SJSA1 (cell line): ENCODE data around the gene FAAP100. TPM values are rescaled to one million over a fixed set of nuclear protein-coding genes. Genes with fewer than 3 reads are reported as not detected.

Experiments used
- DNase-seq, 2 experiments: peaks; one replicate each; pipeline ENCODE4 v3.0.0-alpha.2; 2015 to 2020; ENCODE audit warnings: low spot score in 2 of 2, low read depth in 1 of 2
- H3K27ac ChIP-seq: fragments of 250-450 bp; sonication (Bioruptor Pico); 2 replicates; pipeline ENCODE4 v1.5.1; 2020; ENCODE audit warnings: mild to moderate bottlenecking, moderate library complexity
- H3K27me3 ChIP-seq: fragments of 250-450 bp; sonication (Bioruptor Pico); replicated peaks from 2 replicates; pipeline ENCODE4 v1.5.1; 2020; ENCODE audit warnings: mild to moderate bottlenecking, moderate library complexity
- H3K36me3 ChIP-seq: fragments of 250-450 bp; sonication (Bioruptor Pico); 2 replicates; pipeline ENCODE4 v1.5.1; 2020; ENCODE audit warnings: mild to moderate bottlenecking
- H3K4me1 ChIP-seq: fragments of 250-450 bp; sonication (Bioruptor Pico); replicated peaks from 2 replicates; pipeline ENCODE4 v1.6.1; 2021; ENCODE audit warnings: mild to moderate bottlenecking
- H3K4me3 ChIP-seq: fragments of 250-450 bp; sonication (Bioruptor Pico); 2 replicates; pipeline ENCODE4 v1.5.1; 2020; ENCODE audit warnings: mild to moderate bottlenecking
- H3K9me3 ChIP-seq: fragments of 250-450 bp; sonication (Bioruptor Pico); replicated peaks from 2 replicates; pipeline ENCODE4 v1.5.1; 2020; ENCODE audit warnings: mild to moderate bottlenecking
- total RNA-seq: library from RNA; depleted of rRNA; stranded (reverse); fragments of >200 nt; shearing (Covaris generic); gene quantifications from 2 replicates; pipeline ENCODE4 v1.2.3, GENCODE V29; 2014

Gene FAAP100
- total RNA-seq, 1 experiment from 2014 or later = 28.1 TPM

- no peak overlapping the region for H3K4me3 ChIP-seq
- DNase-seq = no peak
- H3K36me3 ChIP-seq = no peaks in the 10 kb centered on the region; the same call in 1 of the 2 replicates
- peaks cover 12% of the 10 kb centered on the region for H3K9me3 ChIP-seq
- H3K27me3 ChIP-seq = peaks cover 35% of the 10 kb centered on the region
- H3K4me1 ChIP-seq = no peaks in the 10 kb centered on the region
- no peak overlapping the region for H3K27ac ChIP-seq
These were observed 25.2 kb downstream of the FAAP100 start for GRCh38 chr17:81526662-81527571.

GRCh38 chr17:81524865-81525159 is 27.3 kb downstream of the FAAP100 start:
- Histone ChIP-seq H3K27ac (no peak overlapping the region), H3K27me3 (peaks cover 35% of the 10 kb centered on the region), H3K9me3 (peaks cover 8% of the 10 kb centered on the region; the same call in 1 of the 2 replicates), H3K4me3 (no peak overlapping the region), H3K4me1 (no peaks in the 10 kb centered on the region; the same call in 1 of the 2 replicates), H3K36me3 (peaks cover 5% of the 10 kb centered on the region; the same call in 1 of the 2 replicates)
- no peak for DNase-seq

- no peak for DNase-seq
- Histone ChIP-seq H3K9me3 (peaks cover 8% of the 10 kb centered on the region; the same call in 1 of the 2 replicates), H3K4me3 (no peak overlapping the region), H3K4me1 (peaks cover 6% of the 10 kb centered on the region), H3K27ac (no peak overlapping the region), H3K27me3 (peaks cover 30% of the 10 kb centered on the region), H3K36me3 (peaks cover 10% of the 10 kb centered on the region)
These were observed 27.9 kb downstream of the FAAP100 start for GRCh38 chr17:81524039-81524864.

- Histone ChIP-seq H3K9me3 (peaks cover 2% of the 10 kb centered on the region; the same call in 1 of the 2 replicates), H3K36me3 (peaks cover 17% of the 10 kb centered on the region), H3K4me1 (peaks cover 13% of the 10 kb centered on the region), H3K27ac (no peak overlapping the region), H3K4me3 (no peak overlapping the region), H3K27me3 (peaks cover 23% of the 10 kb centered on the region)
- DNase-seq = no peak
These were observed 28.6 kb downstream of the FAAP100 start for GRCh38 chr17:81523402-81524038.

- Histone ChIP-seq H3K9me3 (no peaks in the 10 kb centered on the region), H3K4me3 (no peak overlapping the region), H3K27ac (no peak overlapping the region), H3K27me3 (peaks cover 15% of the 10 kb centered on the region), H3K4me1 (peaks cover 19% of the 10 kb centered on the region), H3K36me3 (peaks cover 23% of the 10 kb centered on the region)
- no peak for DNase-seq
These were observed 29.4 kb downstream of the FAAP100 start for GRCh38 chr17:81522491-81523401.

- no peak overlapping the region for H3K27ac ChIP-seq
- DNase-seq = no peak
- H3K36me3 ChIP-seq = peaks cover 44% of the 10 kb centered on the region
These were observed 31.9 kb downstream of the FAAP100 start for GRCh38 chr17:81520021-81520901.

GRCh38 chr17:81519284-81520020 is 32.7 kb downstream of the FAAP100 start:
- peak overlapping the region; percentile 5; the same call in 1 of the 2 replicates for H3K4me3 ChIP-seq
- H3K36me3 ChIP-seq = peaks cover 48% of the 10 kb centered on the region
- no peaks in the 10 kb centered on the region; the same call in 1 of the 2 replicates for H3K27me3 ChIP-seq
- H3K27ac ChIP-seq = no peak overlapping the region
- H3K9me3 ChIP-seq = no peaks in the 10 kb centered on the region
- DNase-seq = peak in 1 of 2 experiments; percentile 10
- peaks cover 45% of the 10 kb centered on the region for H3K4me1 ChIP-seq

More at GRCh38 chr17:81520021-81520901, 31.9 kb downstream of the FAAP100 start:
- Histone ChIP-seq H3K4me3 (no peak overlapping the region), H3K9me3 (no peaks in the 10 kb centered on the region), H3K27me3 (no peaks in the 10 kb centered on the region; the same call in 1 of the 2 replicates), H3K4me1 (peaks cover 41% of the 10 kb centered on the region)

- H3K27me3 ChIP-seq = no peaks in the 10 kb centered on the region; the same call in 1 of the 2 replicates
- no peak for DNase-seq
- peaks cover 48% of the 10 kb centered on the region for H3K36me3 ChIP-seq
- H3K9me3 ChIP-seq = no peaks in the 10 kb centered on the region
- H3K27ac ChIP-seq = no peak overlapping the region
- peak overlapping the region; percentile 5; the same call in 1 of the 2 replicates for H3K4me3 ChIP-seq
- H3K4me1 ChIP-seq = peaks cover 51% of the 10 kb centered on the region
These were observed 33.3 kb downstream of the FAAP100 start for GRCh38 chr17:81518785-81519283.

- Histone ChIP-seq H3K36me3 (peaks cover 48% of the 10 kb centered on the region), H3K9me3 (no peaks in the 10 kb centered on the region), H3K27ac (no peak overlapping the region), H3K4me1 (peaks cover 57% of the 10 kb centered on the region), H3K4me3 (no peak overlapping the region), H3K27me3 (no peaks in the 10 kb centered on the region; the same call in 1 of the 2 replicates)
- no peak for DNase-seq
These were observed 33.9 kb downstream of the FAAP100 start for GRCh38 chr17:81518113-81518784.

- Histone ChIP-seq H3K9me3 (no peaks in the 10 kb centered on the region), H3K27me3 (no peaks in the 10 kb centered on the region), H3K27ac (no peak overlapping the region), H3K4me3 (no peak overlapping the region), H3K36me3 (peaks cover 49% of the 10 kb centered on the region), H3K4me1 (peaks cover 61% of the 10 kb centered on the region)
- no peak for DNase-seq
These were observed 34.6 kb downstream of the FAAP100 start for GRCh38 chr17:81517339-81518112.
